Stimulated activated memory B cell treated with anti-CD40 and anti-IgM and Interleukin-4, amounts not matched to agents 10 μg/mL and 1 μg/mL and 100 μg/mL, for 72 hours (primary cell): Measurements from ENCODE around the gene SMG6.

Source experiments
- ATAC-seq: fragments of 150-1000 bp; cut with Tn5 transposase; 2 replicates; pipeline ENCODE4 v1.10.0; 2021
- H3K27ac Mint-ChIP-seq: one replicate; pipeline ENCODE4 v1.8.0; 2022; ENCODE audit warnings: mild to moderate bottlenecking, mixed read lengths
- H3K27me3 Mint-ChIP-seq: one replicate; pipeline ENCODE4 v1.8.0; 2022; ENCODE audit warnings: mixed read lengths
- H3K36me3 Mint-ChIP-seq: one replicate; pipeline ENCODE4 v1.8.0; 2022; ENCODE audit warnings: mixed read lengths
- H3K4me1 Mint-ChIP-seq: one replicate; pipeline ENCODE4 v1.8.0; 2022; ENCODE audit warnings: mixed read lengths
- H3K4me3 Mint-ChIP-seq: one replicate; pipeline ENCODE4 v1.8.0; 2022; ENCODE audit warnings: mild to moderate bottlenecking, moderate library complexity, mixed read lengths
- H3K9me3 Mint-ChIP-seq: one replicate; pipeline ENCODE4 v1.8.0; 2022; ENCODE audit warnings: mixed read lengths

The SMG6 gene

GRCh38 chr17:2237521-2237921, 66.1 kb downstream of the SMG6 start:
- H3K4me3 Mint-ChIP-seq = no peak overlapping the region
- no peak overlapping the region for H3K27ac Mint-ChIP-seq
- H3K9me3 Mint-ChIP-seq = no peaks in the 10 kb centered on the region
- ATAC-seq = no peak
- peaks cover 30% of the 10 kb centered on the region for H3K4me1 Mint-ChIP-seq
- no peaks in the 10 kb centered on the region for H3K27me3 Mint-ChIP-seq
- H3K36me3 Mint-ChIP-seq = peaks cover 23% of the 10 kb centered on the region

GRCh38 chr17:2235792-2236366, 67.7 kb downstream of the SMG6 start:
- Mint-ChIP-seq H3K9me3 (no peaks in the 10 kb centered on the region), H3K27ac (no peak overlapping the region), H3K36me3 (peaks cover 12% of the 10 kb centered on the region), H3K27me3 (no peaks in the 10 kb centered on the region), H3K4me3 (no peak overlapping the region), H3K4me1 (peaks cover 26% of the 10 kb centered on the region)
- no peak for ATAC-seq

DNA sequence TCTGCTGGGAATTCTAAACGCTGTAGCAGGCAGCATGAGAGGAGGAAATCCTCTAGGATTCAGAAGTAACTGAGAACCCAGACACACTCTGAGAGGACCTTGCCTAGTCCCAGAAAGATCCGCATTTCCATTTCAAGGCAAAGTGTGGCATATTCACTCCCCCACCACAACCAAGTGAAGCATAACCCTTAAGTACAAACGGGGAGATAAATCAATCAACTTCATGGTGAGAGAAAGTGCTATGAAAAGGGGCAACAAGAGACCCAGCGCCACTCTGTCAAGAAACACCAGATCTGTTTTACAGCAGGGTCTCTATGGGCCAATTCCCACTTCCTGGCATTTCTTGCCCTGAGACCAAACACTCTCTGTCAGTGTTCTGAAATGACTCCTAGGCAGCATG, 68.3 kb downstream of the SMG6 start:
- Mint-ChIP-seq H3K4me3 (no peak overlapping the region), H3K27ac (no peak overlapping the region), H3K9me3 (no peaks in the 10 kb centered on the region), H3K4me1 (peaks cover 20% of the 10 kb centered on the region), H3K27me3 (no peaks in the 10 kb centered on the region), H3K36me3 (peaks cover 10% of the 10 kb centered on the region)
- no peak for ATAC-seq

DNA sequence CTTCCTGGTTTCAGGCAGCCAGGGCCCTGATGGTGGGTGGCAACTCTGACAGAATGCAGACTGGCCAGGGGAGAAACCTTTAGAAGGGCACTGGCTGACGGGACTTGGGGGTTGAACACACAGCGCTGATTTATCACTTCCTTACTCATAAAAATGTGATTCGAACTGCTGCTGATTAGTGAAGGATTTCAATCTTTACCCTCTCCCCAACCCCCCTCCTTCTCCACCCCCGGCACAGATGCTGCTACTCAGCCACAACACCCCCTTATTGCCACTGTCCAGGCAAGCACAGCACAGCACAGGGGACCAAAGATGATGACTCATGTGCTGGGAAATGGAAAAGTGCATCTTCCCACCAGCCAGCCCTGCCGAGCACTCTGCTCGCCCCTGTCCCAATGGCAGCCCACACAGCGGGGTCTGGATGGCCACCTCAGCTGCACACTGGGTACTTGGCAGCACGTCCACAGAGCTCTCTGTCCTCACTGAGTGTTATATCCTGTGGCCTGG, 70.1 kb downstream of the SMG6 start:
- H3K4me3 Mint-ChIP-seq = no peak overlapping the region
- peaks cover 19% of the 10 kb centered on the region for H3K36me3 Mint-ChIP-seq
- H3K4me1 Mint-ChIP-seq = peaks cover 6% of the 10 kb centered on the region
- no peak overlapping the region for H3K27ac Mint-ChIP-seq
- H3K9me3 Mint-ChIP-seq = no peaks in the 10 kb centered on the region
- H3K27me3 Mint-ChIP-seq = no peaks in the 10 kb centered on the region
- ATAC-seq = no peak

DNA sequence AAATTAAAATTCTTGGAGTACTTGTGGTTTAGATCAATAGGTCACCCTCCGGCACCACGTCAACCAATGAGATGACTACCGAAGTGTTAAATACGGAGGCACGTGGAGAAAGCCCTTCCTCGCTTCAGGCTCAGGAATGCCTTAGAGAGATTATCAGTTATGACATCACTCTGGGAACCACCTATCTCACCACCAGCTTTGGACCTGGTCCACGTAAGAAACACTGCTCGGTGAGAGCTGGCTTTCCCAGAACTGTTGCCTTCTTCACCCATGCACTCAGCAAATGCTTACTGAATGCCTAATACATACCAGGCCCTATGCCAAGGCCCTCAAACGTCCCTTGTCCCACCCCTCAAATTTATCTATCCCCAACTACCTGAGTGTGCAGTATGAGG, 71.3 kb downstream of the SMG6 start:
- no peak overlapping the region for H3K4me3 Mint-ChIP-seq
- no peaks in the 10 kb centered on the region for H3K9me3 Mint-ChIP-seq
- peaks cover 26% of the 10 kb centered on the region for H3K36me3 Mint-ChIP-seq
- peaks cover under 1% of the 10 kb centered on the region for H3K4me1 Mint-ChIP-seq
- no peaks in the 10 kb centered on the region for H3K27me3 Mint-ChIP-seq
- H3K27ac Mint-ChIP-seq = no peak overlapping the region
- no peak for ATAC-seq

DNA sequence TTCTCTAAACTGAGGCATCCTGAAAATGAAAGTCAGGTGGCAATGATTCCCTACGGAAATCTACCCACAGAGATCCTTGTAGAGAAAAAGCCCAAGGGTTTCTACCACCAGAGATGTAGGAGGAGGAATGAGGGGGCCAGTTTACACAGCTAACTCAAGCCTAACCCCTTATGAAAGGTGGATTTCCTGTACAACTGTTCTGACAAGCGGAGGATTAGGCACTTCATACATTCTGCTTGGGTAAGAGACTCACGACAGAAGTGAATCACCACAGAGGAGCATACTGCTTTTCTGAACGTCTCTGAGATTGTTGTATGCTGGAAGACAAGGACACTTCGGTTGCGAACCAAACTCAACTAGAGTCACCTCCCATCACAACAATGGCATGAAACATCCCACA, 72.7 kb downstream of the SMG6 start:
- H3K4me3 Mint-ChIP-seq = no peak overlapping the region
- peaks cover 35% of the 10 kb centered on the region for H3K36me3 Mint-ChIP-seq
- no peak overlapping the region for H3K27ac Mint-ChIP-seq
- H3K4me1 Mint-ChIP-seq = no peaks in the 10 kb centered on the region
- ATAC-seq = no peak
- no peaks in the 10 kb centered on the region for H3K27me3 Mint-ChIP-seq
- no peaks in the 10 kb centered on the region for H3K9me3 Mint-ChIP-seq

DNA sequence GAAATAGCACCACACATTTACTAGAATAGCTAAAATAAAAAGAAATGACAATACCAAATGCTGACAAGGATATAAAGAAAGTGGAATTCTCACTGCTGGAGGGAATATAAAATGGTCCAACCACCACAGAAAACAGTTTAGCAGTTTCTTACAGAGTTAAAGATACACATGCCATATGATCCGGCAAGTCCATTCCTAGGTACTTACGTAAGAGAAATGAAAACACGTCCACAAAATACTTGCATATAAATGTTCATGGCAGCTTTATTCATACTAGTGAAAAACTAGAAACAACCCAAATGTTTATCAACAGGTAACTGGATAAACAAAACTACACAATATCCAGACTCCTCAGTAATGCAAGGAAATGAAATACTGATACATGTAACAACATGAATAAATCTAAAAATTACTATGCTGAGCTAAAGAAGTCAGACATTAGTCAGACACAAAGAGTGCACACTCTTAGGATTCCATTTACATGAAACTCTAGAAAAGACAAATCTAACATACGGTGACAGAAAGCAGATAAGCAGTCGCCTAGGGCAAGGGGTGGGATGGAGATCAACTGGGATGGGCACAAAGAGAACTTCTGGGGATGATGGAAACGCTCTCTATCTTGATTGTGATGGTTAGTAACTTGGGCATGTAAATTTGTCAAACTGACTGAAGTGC, 76.4 kb downstream of the SMG6 start:
- no peak for ATAC-seq
- Mint-ChIP-seq H3K36me3 (peaks cover 36% of the 10 kb centered on the region), H3K27me3 (no peaks in the 10 kb centered on the region), H3K4me1 (peaks cover 15% of the 10 kb centered on the region), H3K27ac (no peak overlapping the region), H3K9me3 (no peaks in the 10 kb centered on the region), H3K4me3 (no peak overlapping the region)

GRCh38 chr17:2223617-2223927, 80.0 kb downstream of the SMG6 start:
- Mint-ChIP-seq H3K4me1 (peaks cover 19% of the 10 kb centered on the region), H3K9me3 (peaks cover 1% of the 10 kb centered on the region), H3K4me3 (no peak overlapping the region), H3K27ac (peak overlapping the region; percentile 8), H3K36me3 (peaks cover 35% of the 10 kb centered on the region), H3K27me3 (no peaks in the 10 kb centered on the region)
- ATAC-seq = no peak

DNA sequence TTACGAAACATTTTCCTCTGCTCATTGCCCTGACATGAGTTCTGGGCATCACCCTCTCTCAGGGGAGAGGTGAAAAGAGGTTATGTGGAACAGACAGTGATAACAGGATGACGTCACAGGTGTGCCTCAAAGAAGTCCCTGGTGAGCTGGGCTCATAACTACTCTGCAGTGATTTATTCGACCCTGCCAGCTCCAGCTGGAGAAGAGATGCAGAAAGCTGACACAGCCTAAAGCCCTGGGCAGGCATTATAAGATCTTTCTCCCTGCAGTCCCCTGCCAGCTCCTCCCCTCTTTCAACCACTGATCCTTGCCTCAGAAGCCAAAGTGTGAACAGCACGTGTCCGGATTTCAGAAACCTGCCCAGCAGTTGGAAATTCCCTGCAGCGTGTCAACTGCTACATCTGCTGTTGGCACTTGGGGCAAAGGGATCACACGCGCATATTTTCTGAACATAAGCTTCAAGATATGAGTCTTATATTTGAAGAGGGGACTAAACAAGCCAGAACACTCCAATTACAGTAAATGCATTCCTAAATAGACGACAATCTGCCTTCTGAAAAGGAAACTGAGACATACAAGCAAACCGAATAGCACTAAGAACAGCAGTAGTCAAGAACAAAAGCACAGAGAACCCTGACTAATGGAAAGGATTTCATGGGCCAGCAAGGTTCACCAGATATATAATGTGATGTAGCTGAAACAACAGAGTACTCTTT, 80.5 kb downstream of the SMG6 start:
- H3K4me3 Mint-ChIP-seq = no peak overlapping the region
- H3K27ac Mint-ChIP-seq = peak overlapping the region; percentile 8
- peaks cover 3% of the 10 kb centered on the region for H3K9me3 Mint-ChIP-seq
- ATAC-seq = peak; percentile 76
- no peaks in the 10 kb centered on the region for H3K27me3 Mint-ChIP-seq
- H3K4me1 Mint-ChIP-seq = peaks cover 23% of the 10 kb centered on the region
- peaks cover 37% of the 10 kb centered on the region for H3K36me3 Mint-ChIP-seq

DNA sequence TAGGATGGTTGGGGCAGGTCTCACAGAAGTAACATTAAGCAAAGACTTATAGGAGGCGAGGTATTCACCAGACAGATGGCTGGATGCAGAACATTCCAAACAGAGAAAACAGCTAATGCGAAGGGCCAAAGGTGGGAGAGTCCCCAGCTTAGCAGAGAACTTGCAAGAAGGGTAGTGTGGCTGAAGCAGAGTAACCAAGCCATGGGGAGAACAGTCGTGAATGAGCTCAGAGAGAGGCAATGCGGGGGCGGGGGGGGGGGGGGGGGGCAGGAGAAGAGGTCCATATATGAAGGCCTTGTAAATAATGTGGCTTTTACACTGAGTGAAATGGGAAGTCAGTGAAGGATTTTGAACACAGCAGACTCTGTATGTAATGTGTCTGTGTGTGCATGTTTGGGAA, 81.3 kb downstream of the SMG6 start:
- Mint-ChIP-seq H3K36me3 (peaks cover 30% of the 10 kb centered on the region), H3K4me1 (peaks cover 23% of the 10 kb centered on the region), H3K9me3 (peaks cover 3% of the 10 kb centered on the region), H3K27me3 (no peaks in the 10 kb centered on the region), H3K27ac (no peak overlapping the region), H3K4me3 (no peak overlapping the region)
- ATAC-seq = no peak

DNA sequence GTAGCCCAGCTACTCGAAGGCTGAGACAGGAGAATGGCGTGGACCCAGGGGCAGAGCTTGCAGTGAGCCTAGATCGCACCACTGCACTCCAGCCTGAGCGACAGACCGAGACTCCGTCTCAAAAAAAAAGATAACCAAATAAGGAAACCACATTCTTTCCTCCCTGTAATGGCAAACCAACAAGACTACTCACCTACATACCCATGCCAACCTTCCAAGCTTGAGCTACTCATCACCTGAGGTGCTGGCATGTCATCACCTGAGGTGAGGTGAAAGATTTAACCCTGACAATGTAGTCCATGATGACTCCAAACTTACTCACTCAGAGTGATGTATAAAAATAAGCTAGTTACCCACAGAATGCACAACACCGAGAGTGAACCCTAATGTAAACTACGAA, 85.2 kb downstream of the SMG6 start:
- Mint-ChIP-seq H3K4me1 (peaks cover 35% of the 10 kb centered on the region), H3K27ac (peak overlapping the region; percentile 30), H3K27me3 (no peaks in the 10 kb centered on the region), H3K4me3 (no peak overlapping the region), H3K36me3 (peaks cover 10% of the 10 kb centered on the region), H3K9me3 (peaks cover 3% of the 10 kb centered on the region)
- ATAC-seq = no peak

DNA sequence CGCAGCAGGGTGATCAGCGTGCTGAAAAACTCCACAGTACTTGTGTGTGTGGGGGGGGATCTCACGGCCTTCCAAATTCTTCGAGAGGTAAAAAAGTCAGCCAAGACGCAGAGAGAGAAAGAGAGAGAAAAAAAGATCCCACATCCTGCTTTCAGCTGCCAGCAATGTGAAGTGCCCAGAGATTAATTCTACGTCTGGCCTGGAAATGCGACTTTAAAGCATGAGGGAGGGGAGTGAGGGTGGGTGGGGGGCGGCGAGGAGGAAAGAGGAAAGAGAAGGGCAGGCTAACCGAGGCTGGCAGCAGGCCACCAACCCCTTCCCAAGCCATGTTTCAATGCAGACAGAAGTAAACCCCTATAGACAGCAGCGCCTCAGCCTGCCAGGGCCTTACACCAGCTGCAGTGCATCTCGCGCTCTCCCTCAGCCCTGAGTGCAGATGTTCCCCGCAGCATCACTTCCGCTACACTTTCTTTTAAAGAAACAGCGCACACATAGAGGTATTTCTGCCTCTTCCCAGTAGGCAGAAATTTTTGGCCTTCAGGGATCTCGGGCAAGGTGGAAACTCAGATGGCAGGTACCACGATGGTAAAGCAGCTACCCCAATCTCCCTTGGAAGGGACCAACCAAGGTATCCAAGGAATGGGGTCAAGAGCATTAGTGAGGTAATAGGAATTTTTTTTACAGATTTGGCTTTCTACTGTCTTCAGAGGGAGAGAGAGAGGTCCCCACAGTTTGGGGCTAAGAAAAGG, 87.8 kb downstream of the SMG6 start:
- Mint-ChIP-seq H3K36me3 (peaks cover 12% of the 10 kb centered on the region), H3K4me3 (peak overlapping the region; percentile 78), H3K4me1 (peaks cover 22% of the 10 kb centered on the region), H3K27ac (peak overlapping the region; percentile 89), H3K27me3 (no peaks in the 10 kb centered on the region), H3K9me3 (peaks cover 3% of the 10 kb centered on the region)
- ATAC-seq = peak; percentile 96

- H3K4me1 Mint-ChIP-seq = peaks cover 22% of the 10 kb centered on the region
These were observed 88.5 kb downstream of the SMG6 start for GRCh38 chr17:2214929-2215615.

DNA sequence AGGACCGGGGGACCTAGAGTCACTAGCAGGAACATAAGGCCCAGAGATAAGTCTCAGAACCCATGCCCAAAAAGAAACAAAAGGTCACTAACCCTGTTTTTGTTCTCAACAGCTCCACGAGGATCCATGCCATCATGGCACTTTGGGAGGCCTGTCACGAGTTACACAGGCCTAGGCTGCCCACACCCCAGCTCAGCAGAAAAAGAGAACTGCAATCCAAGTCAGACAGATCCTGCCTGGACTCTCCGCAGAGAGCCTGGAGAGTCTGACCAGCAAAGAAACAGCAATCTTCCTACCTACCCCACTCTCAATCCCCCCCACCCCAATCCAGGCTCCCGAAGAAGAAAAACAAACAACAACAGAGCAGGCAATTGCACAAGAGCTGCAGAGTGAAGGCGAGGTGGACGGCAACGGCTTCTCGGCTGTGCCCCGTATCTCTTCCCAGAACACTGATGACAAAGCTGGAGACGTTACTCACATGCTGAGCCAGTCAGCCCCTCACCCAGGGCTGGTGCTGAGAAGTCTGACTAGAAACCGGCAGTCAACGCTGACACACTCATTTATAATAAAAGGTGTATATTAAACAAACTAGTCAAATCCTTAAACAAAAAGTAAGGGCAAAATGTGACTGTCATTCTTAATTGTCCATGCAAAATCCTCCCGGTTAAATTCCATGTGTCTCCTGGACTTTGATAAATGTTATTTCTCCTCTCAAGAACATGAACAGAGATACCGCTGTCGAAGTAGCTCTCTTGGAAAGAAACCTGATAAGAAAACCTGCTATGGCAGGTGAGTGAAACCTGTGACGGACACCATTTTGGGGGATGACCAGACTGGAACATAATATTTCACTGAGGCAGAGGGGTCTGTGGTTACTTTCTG, 89.3 kb downstream of the SMG6 start:
- Mint-ChIP-seq H3K4me3 (no peak overlapping the region), H3K4me1 (peaks cover 22% of the 10 kb centered on the region), H3K27me3 (no peaks in the 10 kb centered on the region), H3K27ac (peak overlapping the region; percentile 89), H3K9me3 (peaks cover 3% of the 10 kb centered on the region), H3K36me3 (peaks cover 18% of the 10 kb centered on the region)
- no peak for ATAC-seq

More at GRCh38 chr17:2214929-2215615, 88.5 kb downstream of the SMG6 start:
- Mint-ChIP-seq H3K27ac (peak overlapping the region; percentile 89), H3K36me3 (peaks cover 18% of the 10 kb centered on the region), H3K4me3 (peak overlapping the region; percentile 78), H3K9me3 (peaks cover 3% of the 10 kb centered on the region), H3K27me3 (no peaks in the 10 kb centered on the region)
- no peak for ATAC-seq
